Neural cell (in vitro differentiated cells): ENCODE results near the gene MRPL4. TPM values are rescaled to one million over a fixed set of nuclear protein-coding genes. Genes with fewer than 3 reads are reported as not detected.

Experiments
- H2AFZ ChIP-seq: fragments of 200-600, 300-800 bp; sonication (generic), shearing (Covaris generic); 2 replicates; pipeline ENCODE4 v1.6.0; 2014; ENCODE audit warnings: low read depth, mild to moderate bottlenecking, antibody characterized with exemption, low read length, moderate library complexity
- H3F3A ChIP-seq: fragments of 200-600 bp; shearing (Covaris generic); 2 replicates; pipeline ENCODE4 v1.6.1; 2016; ENCODE audit warnings: mild to moderate bottlenecking, moderate library complexity, mixed read lengths, antibody characterized with exemption, low read length; ENCODE audit not compliant: insufficient read depth, poor library complexity, severe bottlenecking
- H3K27ac ChIP-seq: fragments of 200-600, 300-800 bp; sonication (generic), shearing (Covaris generic); 2 replicates; pipeline ENCODE4 v1.5.1; 2014; ENCODE audit warnings: mild to moderate bottlenecking, low read length, moderate library complexity
- H3K27me3 ChIP-seq: fragments of 300-800, 200-600 bp; sonication (generic), shearing (Covaris generic); 2 replicates; pipeline ENCODE4 v1.6.0; 2014; ENCODE audit warnings: mild to moderate bottlenecking, low read depth, low read length, moderate library complexity; ENCODE audit not compliant: insufficient read depth
- H3K36me3 ChIP-seq: fragments of 300-800, 200-600 bp; sonication (generic), shearing (Covaris generic); 2 replicates; pipeline ENCODE4 v1.5.1; 2014; ENCODE audit warnings: mild to moderate bottlenecking, antibody characterized with exemption, low read length, moderate library complexity; ENCODE audit not compliant: insufficient read depth
- H3K4me2 ChIP-seq: fragments of 300-800, 200-600 bp; sonication (generic), shearing (Covaris generic); 2 replicates; pipeline ENCODE4 v1.6.0; 2014; ENCODE audit warnings: mild to moderate bottlenecking, low read length
- H3K4me3 ChIP-seq: fragments of 300-800, 200-600 bp; sonication (generic), shearing (Covaris generic); 2 replicates; pipeline ENCODE4 v1.5.1; 2014; ENCODE audit warnings: mild to moderate bottlenecking, low read length, moderate library complexity
- H3K79me2 ChIP-seq: fragments of 200-600 bp; shearing (Covaris generic); replicated peaks from 2 replicates; pipeline ENCODE4 v1.6.0; 2014; ENCODE audit warnings: mild to moderate bottlenecking, low read length, moderate library complexity; ENCODE audit not compliant: insufficient read depth
- H3K9ac ChIP-seq: fragments of 300-800, 200-600 bp; sonication (generic), shearing (Covaris generic); 2 replicates; pipeline ENCODE4 v1.6.1; 2016; ENCODE audit warnings: mild to moderate bottlenecking, low read length, mixed read lengths
- H3K9me2 ChIP-seq: fragments of 200-600 bp; shearing (Covaris generic); 2 replicates; pipeline ENCODE4 v1.6.1; 2016; ENCODE audit warnings: mild to moderate bottlenecking, low read length, mixed read lengths; ENCODE audit not compliant: insufficient read depth
- H3K9me3 ChIP-seq: fragments of 200-600, 300-800 bp; sonication (generic), shearing (Covaris generic); 2 replicates; pipeline ENCODE4 v1.6.1; 2016; ENCODE audit warnings: mild to moderate bottlenecking, mixed run types, low read length, moderate library complexity, mixed read lengths
- H4K20me1 ChIP-seq: fragments of 200-600 bp; shearing (Covaris generic); 2 replicates; pipeline ENCODE4 v1.6.1; 2016; ENCODE audit warnings: mild to moderate bottlenecking, mixed run types; ENCODE audit not compliant: insufficient read depth
- EP300 ChIP-seq: fragments of 450-650 bp; conservative IDR thresholded peaks from 2 replicates; pipeline ENCODE4 v1.6.1; 2014; ENCODE audit warnings: antibody characterized with exemption, mild to moderate bottlenecking, moderate library complexity; ENCODE audit not compliant: poor library complexity, severe bottlenecking
- EZH2 ChIP-seq: fragments of 200-600, 300-800 bp; shearing (Covaris generic), sonication (generic); IDR thresholded peaks from 2 replicates; pipeline ENCODE4 v1.6.1; 2014; ENCODE audit warnings: antibody characterized with exemption, low read length, borderline replicate concordance, mild to moderate bottlenecking; ENCODE audit not compliant: insufficient read depth, poor library complexity, severe bottlenecking
- MXI1 ChIP-seq: fragments of 450-650 bp; conservative IDR thresholded peaks from 2 replicates; pipeline ENCODE4 v1.6.1; 2014; ENCODE audit warnings: antibody characterized with exemption, mild to moderate bottlenecking; ENCODE audit not compliant: poor library complexity, severe bottlenecking
- POLR2AphosphoS5 ChIP-seq: IDR thresholded peaks from 2 replicates; pipeline ENCODE4 v1.6.1; 2012
- RAD21 ChIP-seq: fragments of 450-650 bp; conservative IDR thresholded peaks from 2 replicates; pipeline ENCODE4 v1.6.1; 2014; ENCODE audit warnings: antibody characterized with exemption, mild to moderate bottlenecking, moderate library complexity
- SMC3 ChIP-seq: fragments of 450-650 bp; conservative IDR thresholded peaks from 2 replicates; pipeline ENCODE4 v1.6.1; 2014; ENCODE audit warnings: antibody characterized with exemption, mild to moderate bottlenecking, moderate library complexity; ENCODE audit not compliant: poor library complexity
- TAF1 ChIP-seq: IDR thresholded peaks from 2 replicates; pipeline ENCODE4 v1.6.1; 2012; ENCODE audit warnings: low read depth
- polyA plus RNA-seq: library from polyadenylated mRNA; depleted of rRNA; stranded (reverse); fragments of >200 nt; gene quantifications from 2 replicates; pipeline ENCODE4 v1.2.3, GENCODE V29; 2014
- TF ChIP-seq, protein P1 (sequence below): fragments of 450-650 bp; IDR thresholded peaks from 2 replicates; pipeline ENCODE4 v1.5.1; 2014; ENCODE audit warnings: antibody characterized with exemption, mild to moderate bottlenecking, moderate library complexity; ENCODE audit not compliant: poor library complexity, severe bottlenecking
- TF ChIP-seq, protein P2 (sequence below): IDR thresholded peaks from 2 replicates; pipeline ENCODE4 v1.6.1; 2012; ENCODE audit warnings: borderline replicate concordance

Gene MRPL4
- polyA plus RNA-seq, 1 donor from 2014 or later = 27.2 TPM

DNA sequence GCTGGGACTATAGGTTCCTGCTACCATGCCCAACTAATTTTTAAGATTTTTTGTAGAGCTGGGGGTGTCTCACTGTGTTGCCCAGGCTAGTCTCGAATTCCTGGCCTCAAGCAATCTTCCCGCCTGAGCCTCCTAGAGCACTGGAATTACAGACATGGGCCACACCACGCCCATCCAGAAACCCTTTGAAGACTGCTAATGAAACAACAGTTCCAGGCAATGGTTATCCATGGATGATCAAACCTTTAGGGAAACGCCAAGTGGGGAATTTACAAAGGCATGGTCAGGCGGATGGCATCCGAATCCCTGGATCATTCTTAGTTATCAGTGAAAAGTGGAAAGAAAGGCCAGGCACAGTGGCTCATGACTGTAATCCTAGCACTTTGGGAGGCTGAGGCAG is 40.3 kb upstream of the MRPL4 start:
- H3K9ac ChIP-seq = no peak overlapping the region
- H2AFZ ChIP-seq = no peak overlapping the region
- H4K20me1 ChIP-seq = no peaks in the 10 kb centered on the region
- no peaks in the 10 kb centered on the region for H3K79me2 ChIP-seq
- H3K4me3 ChIP-seq = no peak overlapping the region
- no peaks in the 10 kb centered on the region for H3K36me3 ChIP-seq
- no peak for TF ChIP-seq EP300
- no peak for TF ChIP-seq SMC3
- TF ChIP-seq, protein P1, sequence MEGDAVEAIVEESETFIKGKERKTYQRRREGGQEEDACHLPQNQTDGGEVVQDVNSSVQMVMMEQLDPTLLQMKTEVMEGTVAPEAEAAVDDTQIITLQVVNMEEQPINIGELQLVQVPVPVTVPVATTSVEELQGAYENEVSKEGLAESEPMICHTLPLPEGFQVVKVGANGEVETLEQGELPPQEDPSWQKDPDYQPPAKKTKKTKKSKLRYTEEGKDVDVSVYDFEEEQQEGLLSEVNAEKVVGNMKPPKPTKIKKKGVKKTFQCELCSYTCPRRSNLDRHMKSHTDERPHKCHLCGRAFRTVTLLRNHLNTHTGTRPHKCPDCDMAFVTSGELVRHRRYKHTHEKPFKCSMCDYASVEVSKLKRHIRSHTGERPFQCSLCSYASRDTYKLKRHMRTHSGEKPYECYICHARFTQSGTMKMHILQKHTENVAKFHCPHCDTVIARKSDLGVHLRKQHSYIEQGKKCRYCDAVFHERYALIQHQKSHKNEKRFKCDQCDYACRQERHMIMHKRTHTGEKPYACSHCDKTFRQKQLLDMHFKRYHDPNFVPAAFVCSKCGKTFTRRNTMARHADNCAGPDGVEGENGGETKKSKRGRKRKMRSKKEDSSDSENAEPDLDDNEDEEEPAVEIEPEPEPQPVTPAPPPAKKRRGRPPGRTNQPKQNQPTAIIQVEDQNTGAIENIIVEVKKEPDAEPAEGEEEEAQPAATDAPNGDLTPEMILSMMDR = no peak
- no peak for TF ChIP-seq POLR2AphosphoS5
- no peaks in the 10 kb centered on the region for H3K9me3 ChIP-seq
- no peaks in the 10 kb centered on the region for H3K27me3 ChIP-seq
- H3K27ac ChIP-seq = no peak overlapping the region
- H3F3A ChIP-seq = no peaks in the 10 kb centered on the region
- no peak overlapping the region for H3K4me2 ChIP-seq
- H3K9me2 ChIP-seq = no peaks in the 10 kb centered on the region

DNA sequence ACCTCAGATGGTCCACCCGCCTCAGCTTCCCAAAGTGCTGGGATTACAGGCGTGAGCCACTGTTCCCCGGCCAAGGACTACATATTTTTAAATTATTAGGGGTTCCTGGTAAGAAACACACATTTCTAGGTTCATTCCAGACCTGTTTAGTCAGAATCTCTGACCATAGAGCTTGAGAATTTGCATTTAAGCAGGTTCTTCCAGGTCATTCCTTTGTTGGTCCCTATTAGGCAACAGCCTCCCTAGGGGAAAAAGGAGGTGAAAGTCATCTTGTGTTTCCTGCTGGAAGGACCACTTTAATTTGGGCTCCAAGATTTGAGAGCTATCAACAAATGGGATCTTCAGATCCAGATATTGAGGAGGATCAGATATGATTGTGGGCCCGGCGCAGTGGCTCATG is 37.2 kb upstream of the MRPL4 start:
- Histone ChIP-seq H3K27me3 (no peaks in the 10 kb centered on the region), H3K36me3 (no peaks in the 10 kb centered on the region), H2AFZ (no peak overlapping the region), H3K9me3 (no peaks in the 10 kb centered on the region), H3K4me2 (no peak overlapping the region), H3K9ac (no peak overlapping the region), H3K27ac (no peak overlapping the region), H4K20me1 (no peaks in the 10 kb centered on the region), H3K9me2 (no peaks in the 10 kb centered on the region), H3K4me3 (no peak overlapping the region), H3F3A (no peaks in the 10 kb centered on the region), H3K79me2 (no peaks in the 10 kb centered on the region)
- TF ChIP-seq, protein P2, sequence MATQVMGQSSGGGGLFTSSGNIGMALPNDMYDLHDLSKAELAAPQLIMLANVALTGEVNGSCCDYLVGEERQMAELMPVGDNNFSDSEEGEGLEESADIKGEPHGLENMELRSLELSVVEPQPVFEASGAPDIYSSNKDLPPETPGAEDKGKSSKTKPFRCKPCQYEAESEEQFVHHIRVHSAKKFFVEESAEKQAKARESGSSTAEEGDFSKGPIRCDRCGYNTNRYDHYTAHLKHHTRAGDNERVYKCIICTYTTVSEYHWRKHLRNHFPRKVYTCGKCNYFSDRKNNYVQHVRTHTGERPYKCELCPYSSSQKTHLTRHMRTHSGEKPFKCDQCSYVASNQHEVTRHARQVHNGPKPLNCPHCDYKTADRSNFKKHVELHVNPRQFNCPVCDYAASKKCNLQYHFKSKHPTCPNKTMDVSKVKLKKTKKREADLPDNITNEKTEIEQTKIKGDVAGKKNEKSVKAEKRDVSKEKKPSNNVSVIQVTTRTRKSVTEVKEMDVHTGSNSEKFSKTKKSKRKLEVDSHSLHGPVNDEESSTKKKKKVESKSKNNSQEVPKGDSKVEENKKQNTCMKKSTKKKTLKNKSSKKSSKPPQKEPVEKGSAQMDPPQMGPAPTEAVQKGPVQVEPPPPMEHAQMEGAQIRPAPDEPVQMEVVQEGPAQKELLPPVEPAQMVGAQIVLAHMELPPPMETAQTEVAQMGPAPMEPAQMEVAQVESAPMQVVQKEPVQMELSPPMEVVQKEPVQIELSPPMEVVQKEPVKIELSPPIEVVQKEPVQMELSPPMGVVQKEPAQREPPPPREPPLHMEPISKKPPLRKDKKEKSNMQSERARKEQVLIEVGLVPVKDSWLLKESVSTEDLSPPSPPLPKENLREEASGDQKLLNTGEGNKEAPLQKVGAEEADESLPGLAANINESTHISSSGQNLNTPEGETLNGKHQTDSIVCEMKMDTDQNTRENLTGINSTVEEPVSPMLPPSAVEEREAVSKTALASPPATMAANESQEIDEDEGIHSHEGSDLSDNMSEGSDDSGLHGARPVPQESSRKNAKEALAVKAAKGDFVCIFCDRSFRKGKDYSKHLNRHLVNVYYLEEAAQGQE = no peak
- TF ChIP-seq TAF1 = no peak
- TF ChIP-seq POLR2AphosphoS5 = no peak
- no peak for TF ChIP-seq EZH2
- TF ChIP-seq MXI1 = no peak
- no peak for TF ChIP-seq SMC3
- TF ChIP-seq RAD21 = no peak
- TF ChIP-seq, protein P1 = no peak
- TF ChIP-seq EP300 = no peak
